IMR-90 (cell line): Measurements from ENCODE around the gene ARHGEF1. TPM values are rescaled to one million over a fixed set of nuclear protein-coding genes. Genes with fewer than 3 reads are reported as not detected.

Experiments used
- ATAC-seq: fragments of 200-7000 bp; cut with Tn5 transposase; 2 replicates; pipeline ENCODE4 v1.9.1; 2020; ENCODE audit warnings: low read depth, mild to moderate bottlenecking, moderate library complexity
- BruUV-seq: library from RNA; stranded (reverse); fragments of 400-500 nt; replicated peaks from 2 replicates; lab custom pipeline; 2021; lab: Mats Ljungman, UMichigan
- CTCF ChIA-PET: fragments of 300-600 bp; formaldehyde crosslinking; extraction: SDS; loops from one replicate; lab custom pipeline; 2021; ENCODE audit warnings: antibody characterized with exemption; lab: Yijun Ruan, JAX
- POLR2A ChIA-PET: fragments of 300-600 bp; sonication (Branson Sonifier 250); formaldehyde crosslinking; loops from one replicate; lab custom pipeline; 2022; ENCODE audit warnings: antibody characterized with exemption; ENCODE audit not compliant: unreplicated experiment; lab: Charles Lee
- DNase-seq: peaks from one replicate; pipeline ENCODE4 v3.0.0; 2013
- H2AFZ ChIP-seq: replicated peaks from 2 replicates; pipeline ENCODE3; 2013; ENCODE audit warnings: low read length, mild to moderate bottlenecking; ENCODE audit not compliant: poor library complexity
- H2AK5ac ChIP-seq: 2 replicates; pipeline ENCODE4 v1.6.1; 2013; ENCODE audit warnings: low read depth, low read length, inconsistent platforms
- H2AK9ac ChIP-seq: replicated peaks from 2 replicates; pipeline ENCODE3; 2013; ENCODE audit warnings: mild to moderate bottlenecking, low read depth, low read length, moderate library complexity; ENCODE audit not compliant: poor library complexity
- H2BK120ac ChIP-seq: 2 replicates; pipeline ENCODE4 v1.6.1; 2013; ENCODE audit warnings: low read depth, low read length, inconsistent platforms
- H2BK15ac ChIP-seq: 3 replicates; pipeline ENCODE4 v1.6.1; 2013; ENCODE audit warnings: low read depth, low read length, inconsistent platforms
- H2BK20ac ChIP-seq: 2 replicates; pipeline ENCODE4 v1.6.1; 2013; ENCODE audit warnings: low read depth, mild to moderate bottlenecking, inconsistent platforms, low read length, moderate library complexity
- H2BK5ac ChIP-seq: 2 replicates; pipeline ENCODE4 v1.6.1; 2013; ENCODE audit warnings: mild to moderate bottlenecking, low read depth, low read length, inconsistent platforms; ENCODE audit not compliant: poor library complexity, severe bottlenecking
- H3K14ac ChIP-seq: replicated peaks from 2 replicates; pipeline ENCODE4 v1.6.1; 2013; ENCODE audit warnings: low read depth, low read length, inconsistent platforms
- H3K18ac ChIP-seq: 2 replicates; pipeline ENCODE4 v1.6.1; 2013; ENCODE audit warnings: low read depth, low read length, control low read depth
- H3K23ac ChIP-seq: 2 replicates; pipeline ENCODE4 v1.6.1; 2013; ENCODE audit warnings: low read depth, low read length, inconsistent platforms
- H3K27ac ChIP-seq: 2 replicates; pipeline ENCODE4 v1.5.1; 2013; ENCODE audit warnings: mild to moderate bottlenecking, control low read depth, low read length; ENCODE audit not compliant: insufficient read depth
- H3K27me3 ChIP-seq: 2 replicates; pipeline ENCODE4 v1.6.1; 2013; ENCODE audit warnings: low read length; ENCODE audit not compliant: control insufficient read depth, insufficient read depth
- H3K36me3 ChIP-seq: 2 replicates; pipeline ENCODE4 v1.6.1; 2013; ENCODE audit warnings: low read length, mixed read lengths; ENCODE audit not compliant: control insufficient read depth, insufficient read depth
- H3K4ac ChIP-seq: 2 replicates; pipeline ENCODE4 v1.6.1; 2013; ENCODE audit warnings: low read depth, low read length, inconsistent platforms
- H3K4me1 ChIP-seq: 2 replicates; pipeline ENCODE4 v1.6.1; 2013; ENCODE audit warnings: low read length, mixed read lengths; ENCODE audit not compliant: control insufficient read depth, insufficient read depth
- H3K4me2 ChIP-seq: 2 replicates; pipeline ENCODE4 v1.6.1; 2013; ENCODE audit warnings: low read depth, mild to moderate bottlenecking, control low read depth, low read length, moderate library complexity
- H3K4me3 ChIP-seq: 2 replicates; pipeline ENCODE4 v1.5.1; 2013; ENCODE audit warnings: low read depth, mild to moderate bottlenecking, control low read depth, low read length, moderate library complexity; ENCODE audit not compliant: insufficient read depth
- H3K56ac ChIP-seq: 2 replicates; pipeline ENCODE4 v1.6.1; 2013; ENCODE audit warnings: low read length, inconsistent platforms; ENCODE audit not compliant: insufficient read depth; ENCODE audit errors: extremely low read depth
- H3K79me1 ChIP-seq, 2 experiments: 2 replicates each; pipeline ENCODE4 v1.6.1; 2013; ENCODE audit warnings: low read length in 2 of 2, inconsistent platforms in 1 of 2, low read depth in 1 of 2
- H3K9ac ChIP-seq: 2 replicates; pipeline ENCODE4 v1.6.1; 2013; ENCODE audit warnings: low read depth, low read length, control low read depth
- H3K9me1 ChIP-seq: 2 replicates; pipeline ENCODE4 v1.6.1; 2013; ENCODE audit warnings: low read length, inconsistent platforms; ENCODE audit not compliant: insufficient read depth
- H3K9me3 ChIP-seq: 2 replicates; pipeline ENCODE4 v1.6.1; 2013; ENCODE audit warnings: low read length; ENCODE audit not compliant: control insufficient read depth, insufficient read depth
- H4K20me1 ChIP-seq: 2 replicates; pipeline ENCODE4 v1.6.1; 2013; ENCODE audit warnings: low read length, inconsistent platforms; ENCODE audit not compliant: insufficient read depth
- H4K5ac ChIP-seq: 2 replicates; pipeline ENCODE4 v1.6.1; 2013; ENCODE audit warnings: mild to moderate bottlenecking, low read depth, low read length, control low read depth
- H4K8ac ChIP-seq, 2 experiments: 2 replicates each; pipeline ENCODE4 v1.6.1; 2013; ENCODE audit warnings: low read depth in 2 of 2, low read length in 2 of 2, control low read depth in 1 of 2, inconsistent platforms in 1 of 2
- H4K91ac ChIP-seq: 2 replicates; pipeline ENCODE4 v1.6.1; 2013; ENCODE audit warnings: low read depth, low read length, inconsistent platforms; ENCODE audit not compliant: insufficient read depth
- BHLHE40 ChIP-seq: fragments of 150-350 bp; IDR thresholded peaks from 2 replicates; pipeline ENCODE4 v1.6.1; 2016; ENCODE audit warnings: mild to moderate bottlenecking, low read depth, low read length
- CEBPB ChIP-seq: IDR thresholded peaks from 2 replicates; pipeline ENCODE4 v1.6.1; 2012; ENCODE audit warnings: low read depth, low read length, improper control_type of control experiment
- CHD1 ChIP-seq: IDR thresholded peaks from 2 replicates; pipeline ENCODE4 v1.6.1; 2012; ENCODE audit warnings: low read depth, low read length, improper control_type of control experiment
- FOS ChIP-seq: fragments of 150-350 bp; IDR thresholded peaks from 2 replicates; pipeline ENCODE4 v1.6.1; 2016; ENCODE audit warnings: low read depth, low read length
- MAFK ChIP-seq: IDR thresholded peaks from 2 replicates; pipeline ENCODE4 v1.6.1; 2012; ENCODE audit warnings: low read depth, low read length, improper control_type of control experiment
- MAZ ChIP-seq: IDR thresholded peaks from 2 replicates; pipeline ENCODE4 v1.6.1; 2012; ENCODE audit warnings: low read depth, mild to moderate bottlenecking, low read length, improper control_type of control experiment, moderate library complexity, borderline replicate concordance
- MXI1 ChIP-seq: IDR thresholded peaks from 2 replicates; pipeline ENCODE4 v1.6.1; 2012; ENCODE audit warnings: low read depth, mild to moderate bottlenecking, low read length, moderate library complexity, borderline replicate concordance
- NFE2L2 ChIP-seq: fragments of 150-350 bp; IDR thresholded peaks from 2 replicates; pipeline ENCODE4 v1.6.1; 2016; ENCODE audit warnings: low read depth, mild to moderate bottlenecking, low read length
- POLR2A ChIP-seq: IDR thresholded peaks from 2 replicates; pipeline ENCODE4 v1.6.1; 2012; ENCODE audit warnings: mild to moderate bottlenecking, low read depth, low read length
- RAD21 ChIP-seq: IDR thresholded peaks from 2 replicates; pipeline ENCODE4 v1.6.1; 2012; ENCODE audit warnings: low read length, improper control_type of control experiment
- RCOR1 ChIP-seq: IDR thresholded peaks from 2 replicates; pipeline ENCODE4 v1.6.1; 2012; ENCODE audit warnings: mild to moderate bottlenecking, low read length, improper control_type of control experiment; ENCODE audit not compliant: insufficient replicate concordance
- RFX5 ChIP-seq: IDR thresholded peaks from 2 replicates; pipeline ENCODE4 v1.8.0; 2012; ENCODE audit warnings: low read depth, mild to moderate bottlenecking, low read length, moderate library complexity
- SMC3 ChIP-seq: fragments of 150-350 bp; IDR thresholded peaks from 2 replicates; pipeline ENCODE4 v1.6.1; 2016; ENCODE audit warnings: low read depth, mild to moderate bottlenecking, antibody characterized with exemption, low read length, moderate library complexity
- USF2 ChIP-seq: fragments of 150-350 bp; IDR thresholded peaks from 2 replicates; pipeline ENCODE4 v1.6.1; 2017; ENCODE audit warnings: mild to moderate bottlenecking, antibody characterized with exemption, low read length, low read depth
- WGBS, 2 experiments: methylation state at CpG; one replicate each; pipeline versions ENCODE4 v1.1.5 to v1.1.7; 2013; ENCODE audit warnings: missing lambda C conversion rate in 2 of 2; ENCODE audit not compliant: insufficient read length in 1 of 2; ENCODE audit errors: extremely low coverage in 2 of 2; 5-methylcytosine and 5-hydroxymethylcytosine counted together
- dilution Hi-C: fragments of 300-500 bp; cut with HindIII; formaldehyde crosslinking; loops from one replicate; pipeline ENCODE4 v1.14.3; 2018; ENCODE audit warnings: low sequenced_read_pairs; ENCODE audit not compliant: unreplicated experiment
- in situ Hi-C: fragments of 300-500 bp; cut with MboI; formaldehyde crosslinking; loops from 3 replicates; pipeline ENCODE4 v1.14.3; 2019; ENCODE audit warnings: low sequenced_read_pairs, inconsistent platforms, mixed read lengths
- intact Hi-C: fragments of 100-400 bp; cut with micrococcal nuclease; formaldehyde crosslinking; loops from 2 replicates; pipeline ENCODE4 v1.10.0; 2022
- polyA plus RNA-seq, 3 experiments: library from polyadenylated mRNA; depleted of rRNA; stranded (reverse); fragments of >200 nt; gene quantifications; 2 replicates each; pipeline ENCODE4 v1.2.3, GENCODE V29; 2012; ENCODE audit warnings: low replicate concordance in 1 of 3
- total RNA-seq: library from RNA; depleted of rRNA; stranded (reverse); fragments of >200 nt; gene quantifications from 2 replicates; pipeline ENCODE4 v1.2.3, GENCODE V29; 2012
- TF ChIP-seq, protein P1 (sequence below): fragments of 150-350 bp; IDR thresholded peaks from 2 replicates; pipeline ENCODE4 v1.6.1; 2016; ENCODE audit warnings: low read depth, mild to moderate bottlenecking, low read length, moderate library complexity, borderline replicate concordance

Gene ARHGEF1
- total and polyA plus RNA-seq, 2 of the 4 experiments (the other 2 are of a cell fraction), result 11.5 to 47.1 TPM

- Histone ChIP-seq H3K79me1 (no peaks in the 10 kb centered on the region), H3K4me1 (peaks cover 10% of the 10 kb centered on the region), H2BK120ac (peak overlapping the region; percentile 54), H2AK9ac (peak overlapping the region; percentile 85), H3K18ac (peak overlapping the region; percentile 66), H3K23ac (0 out of 2 replicates have a peak overlapping the region, but pooled peaks have one; percentile 16), H3K4ac (peak overlapping the region; percentile 81), H2BK5ac (no peak overlapping the region), H3K9ac (peak overlapping the region; percentile 83), H4K20me1 (no peaks in the 10 kb centered on the region; the same call in 1 of the 2 replicates), H3K56ac (no peak overlapping the region), H3K27me3 (peaks cover 18% of the 10 kb centered on the region), H3K4me2 (peak overlapping the region; percentile 82), H3K14ac (peak overlapping the region; percentile 60; the same call in 1 of the 2 replicates), H2BK20ac (no peak overlapping the region), H2BK15ac (no peak overlapping the region; the same call in 2 of the 3 replicates), H3K9me1 (no peaks in the 10 kb centered on the region), H4K91ac (peak overlapping the region; percentile 44; the same call in 1 of the 2 replicates), H3K36me3 (no peaks in the 10 kb centered on the region), H2AK5ac (peak overlapping the region; percentile 33; the same call in 1 of the 2 replicates), H3K27ac (peak overlapping the region; percentile 43; the same call in 1 of the 2 replicates), H4K8ac (peak overlapping the region; percentile 78 to 92), H2AFZ (peak overlapping the region; percentile 97), H4K5ac (peak overlapping the region; percentile 86), H3K9me3 (no peaks in the 10 kb centered on the region), H3K4me3 (peak overlapping the region; percentile 62)
- intact Hi-C loops, result no loop called here
- in situ Hi-C loops, result no loop called here
- dilution Hi-C loops, result no loop called here
- DNase-seq (no peak), ATAC-seq (peak; percentile 64)
- no TSS peak for BruUV-seq
- POLR2A ChIA-PET, result no interaction called here
- CTCF ChIA-PET, result no interaction called here
- WGBS, 2 experiments, result 3% methylated on average over 26 of the region's 83 CpGs; no CpG with 5 or more reads in 1 of the 2 experiments
- TF ChIP-seq CEBPB (no peak), NFE2L2 (no peak), MXI1 (no peak), RFX5 (no peak), USF2 (no peak), MAZ (no peak; the same call in 1 of the 2 replicates), RAD21 (no peak), CHD1 (no peak), FOS (no peak), RCOR1 (no peak), BHLHE40 (no peak), SMC3 (no peak), MAFK (no peak), POLR2A (no peak; the same call in 1 of the 2 replicates)
- TF ChIP-seq, protein P1, sequence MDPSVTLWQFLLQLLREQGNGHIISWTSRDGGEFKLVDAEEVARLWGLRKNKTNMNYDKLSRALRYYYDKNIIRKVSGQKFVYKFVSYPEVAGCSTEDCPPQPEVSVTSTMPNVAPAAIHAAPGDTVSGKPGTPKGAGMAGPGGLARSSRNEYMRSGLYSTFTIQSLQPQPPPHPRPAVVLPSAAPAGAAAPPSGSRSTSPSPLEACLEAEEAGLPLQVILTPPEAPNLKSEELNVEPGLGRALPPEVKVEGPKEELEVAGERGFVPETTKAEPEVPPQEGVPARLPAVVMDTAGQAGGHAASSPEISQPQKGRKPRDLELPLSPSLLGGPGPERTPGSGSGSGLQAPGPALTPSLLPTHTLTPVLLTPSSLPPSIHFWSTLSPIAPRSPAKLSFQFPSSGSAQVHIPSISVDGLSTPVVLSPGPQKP, result no peak
These were observed 57.1 kb downstream of the ARHGEF1 start for GRCh38 chr19:41939861-41940730.
